Measurements from ENCODE around the gene MOGAT2.

MOGAT2 gene

DNA sequence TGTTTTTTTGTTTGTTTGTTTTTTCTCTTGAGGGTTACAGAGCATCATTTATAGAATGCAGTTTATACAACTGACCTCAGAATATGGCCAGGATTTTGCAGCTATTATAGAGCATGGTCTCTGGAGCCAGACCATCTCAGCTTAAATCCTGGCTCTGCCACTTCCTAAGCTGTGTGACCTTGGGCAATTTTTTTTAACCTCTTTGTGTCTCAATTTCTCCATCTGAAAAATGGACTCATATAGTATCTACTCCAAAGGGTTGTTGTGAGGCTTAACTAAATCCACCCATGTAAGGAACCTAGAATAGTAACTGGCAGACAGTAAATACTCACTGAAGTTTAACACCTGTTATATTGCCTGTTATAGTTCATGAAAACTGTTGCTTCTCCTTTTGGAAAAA, 42.6 kb downstream of the MOGAT2 start:
- DNase-seq: no peak

DNA sequence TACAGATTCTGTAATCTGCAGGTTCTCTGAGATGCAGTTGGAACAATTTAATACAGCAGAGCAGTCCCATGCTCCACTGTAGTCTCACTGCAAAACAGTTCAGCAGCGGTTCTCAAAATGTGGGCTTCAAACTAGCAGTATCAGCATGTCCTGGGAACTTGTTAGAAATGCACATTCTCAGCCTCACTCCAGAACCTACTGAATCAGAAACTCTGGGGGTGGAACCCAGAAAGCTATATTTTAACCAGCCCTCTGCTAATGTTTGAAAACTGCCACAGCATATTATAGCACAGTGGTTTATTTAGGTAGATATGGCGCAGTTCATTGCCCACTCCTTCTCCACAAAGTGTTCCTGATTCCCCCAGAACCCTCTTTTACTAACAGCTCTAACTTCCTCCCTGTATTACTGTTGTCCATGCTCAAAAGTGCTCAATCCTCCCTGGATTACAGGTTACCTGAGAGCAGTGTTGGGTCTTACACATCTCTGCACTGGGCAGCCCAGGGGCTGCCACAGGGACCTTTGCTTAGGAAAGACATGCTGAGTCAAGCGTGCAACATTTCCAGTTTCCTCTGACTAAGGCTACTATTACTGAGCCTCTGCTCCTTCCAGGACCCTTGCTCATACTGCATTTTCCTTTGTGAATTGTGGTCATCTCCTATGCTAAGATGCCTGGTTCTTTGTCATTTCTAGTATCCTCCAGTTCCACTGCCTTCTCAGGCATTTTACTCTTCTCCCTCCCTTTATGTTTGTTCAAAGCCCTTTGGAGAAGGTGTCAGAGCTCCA, 43.3 kb downstream of the MOGAT2 start:
- DNase-seq: no peak

DNA sequence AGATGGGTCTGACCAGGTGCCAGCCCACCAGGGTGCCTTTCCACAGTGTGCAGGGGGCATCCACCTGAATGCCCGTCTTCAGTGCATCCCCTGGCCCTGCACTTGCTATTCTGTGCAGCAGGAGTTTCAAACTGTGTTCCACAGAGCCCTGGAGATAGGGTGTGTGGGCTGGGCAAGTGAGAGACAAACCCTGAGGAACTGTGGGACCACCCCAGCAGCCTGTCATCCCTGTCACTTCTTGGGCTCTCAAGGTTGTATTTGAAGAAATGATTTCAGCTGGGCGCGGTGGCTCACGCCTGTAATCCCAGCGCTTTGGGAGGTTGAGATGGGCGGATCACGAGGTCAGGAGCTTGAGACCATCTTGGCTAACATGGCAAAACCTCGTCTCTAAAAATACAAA, 44.5 kb downstream of the MOGAT2 start:
- DNase-seq: no peak

DNA sequence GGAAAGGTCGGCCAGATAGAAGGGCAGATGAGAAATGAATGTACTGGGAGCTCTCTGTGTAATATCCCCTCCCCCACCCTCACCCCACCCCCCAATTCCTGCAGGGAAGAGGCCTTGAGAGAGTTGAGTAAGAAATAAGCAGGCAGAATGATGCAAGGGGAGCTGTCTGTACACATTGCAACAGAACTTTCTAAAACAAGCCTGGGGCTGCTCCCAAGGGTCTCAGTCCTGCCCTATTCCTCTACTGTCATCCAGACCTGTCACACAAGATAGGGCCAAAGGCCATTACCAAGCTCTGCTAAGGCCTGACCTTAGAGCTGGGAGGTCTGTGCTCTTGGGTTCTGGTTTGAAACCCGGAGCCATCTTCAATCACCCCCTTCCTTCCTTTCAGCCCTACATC, 45.2 kb downstream of the MOGAT2 start:
- no peak for DNase-seq

DNA sequence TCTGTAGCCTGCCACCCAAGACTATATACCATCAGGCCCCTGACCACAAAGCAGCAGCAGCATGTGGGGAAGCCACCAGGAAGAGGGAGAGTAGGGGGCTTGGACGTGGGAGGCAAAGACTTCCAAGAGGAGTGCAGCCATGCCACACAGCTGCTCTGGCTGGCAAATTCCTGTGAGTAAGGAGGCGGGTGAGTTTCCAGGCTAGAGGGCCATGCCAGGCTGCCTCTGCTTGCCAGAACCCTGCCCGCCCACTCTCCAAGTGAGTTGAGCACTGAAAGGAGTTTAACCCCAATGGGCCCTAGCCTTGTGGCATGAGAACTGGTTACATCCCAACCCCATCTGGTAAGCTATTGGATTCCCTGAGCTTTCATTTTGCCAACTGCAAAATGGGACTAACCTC, 46.2 kb downstream of the MOGAT2 start:
- DNase-seq: no peak

DNA sequence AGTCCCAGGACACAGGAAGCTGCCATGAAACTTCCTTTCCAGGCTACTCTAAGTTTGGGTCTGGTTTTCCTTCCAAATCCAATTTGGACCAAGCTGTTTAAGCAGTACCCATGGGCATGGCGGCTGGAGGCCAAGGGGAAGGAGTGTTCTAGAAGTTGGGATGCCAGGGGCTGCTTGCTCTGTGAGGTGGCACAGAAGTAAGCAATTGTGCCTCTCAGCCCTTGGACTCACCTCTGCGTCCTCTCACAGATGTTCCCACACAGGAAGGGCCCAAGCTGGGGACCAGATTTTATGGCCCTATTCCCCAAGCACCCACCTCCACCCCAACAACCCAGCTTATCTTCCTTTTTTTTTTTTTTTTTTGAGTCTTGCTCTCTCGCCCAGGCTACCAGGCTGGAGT, 47.5 kb downstream of the MOGAT2 start:
- DNase-seq: no peak

DNA sequence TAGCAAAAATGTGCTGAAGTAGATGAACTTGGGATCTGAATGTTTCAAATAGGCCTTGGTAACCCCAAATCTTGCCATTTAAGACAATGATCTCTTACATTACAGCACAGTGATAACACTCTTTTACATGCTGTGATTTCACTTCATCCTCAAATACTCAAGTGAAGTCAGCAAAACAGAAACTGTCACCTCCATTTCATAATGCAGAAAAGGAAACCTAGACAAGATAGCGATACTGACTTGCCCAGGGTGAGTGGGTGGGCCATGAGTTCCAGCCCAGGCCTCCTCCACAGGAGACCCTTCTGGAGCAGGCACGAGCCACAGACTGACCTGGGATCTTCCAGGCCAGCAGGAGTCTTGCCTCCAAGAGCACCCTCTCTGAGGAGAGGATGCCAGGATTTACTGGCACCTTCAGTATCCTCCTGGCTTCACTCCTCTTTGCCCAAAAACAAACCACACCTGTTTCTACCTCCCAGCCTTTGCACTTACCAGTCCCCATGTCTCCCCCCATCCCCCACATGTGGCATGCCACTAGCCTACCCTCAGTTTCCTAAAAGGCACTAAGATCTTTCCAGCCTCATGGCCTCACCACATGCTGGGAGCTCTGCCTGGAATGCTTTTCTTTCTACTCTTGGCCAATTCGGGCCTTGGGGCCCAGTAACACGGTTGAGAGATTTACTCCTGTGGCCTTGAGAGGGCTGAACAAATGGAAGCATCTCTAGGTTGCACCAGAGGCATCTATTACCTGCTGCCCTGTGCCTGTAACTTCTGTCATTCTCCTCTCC, 49.0 kb downstream of the MOGAT2 start:
- no peak for DNase-seq

DNA sequence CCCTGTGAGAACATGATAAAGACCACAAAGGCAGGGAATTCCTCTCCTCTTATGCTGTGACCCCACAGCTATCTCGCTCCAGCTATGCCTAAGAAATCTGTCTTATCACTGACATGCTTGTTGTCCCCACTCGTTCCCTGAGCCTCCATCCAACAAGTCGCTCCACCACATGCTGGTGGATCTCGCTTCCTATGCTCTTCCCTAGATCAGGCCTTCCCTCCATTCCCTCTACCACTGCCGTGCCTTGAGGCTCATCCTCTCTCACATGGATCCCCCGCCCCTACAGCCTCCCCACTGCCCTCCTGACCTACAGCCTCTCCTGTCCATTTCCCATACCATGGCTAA, 49.6 kb downstream of the MOGAT2 start:
- no peak for DNase-seq

DNA sequence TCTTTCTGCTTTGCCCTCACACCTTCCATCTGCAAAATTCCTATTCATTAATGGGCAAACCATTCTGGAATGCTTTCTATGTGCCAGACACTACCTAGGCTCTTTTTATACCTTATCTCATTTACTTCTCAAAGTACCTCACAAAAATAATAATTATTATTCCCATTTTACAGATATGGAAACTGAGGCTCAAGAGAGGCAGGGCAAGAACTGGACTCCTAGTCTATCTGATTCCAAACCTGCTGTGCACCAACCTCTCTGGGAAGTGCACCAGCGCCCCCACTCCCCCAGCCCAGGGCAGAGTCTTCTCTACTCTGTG, 50.1 kb downstream of the MOGAT2 start:
- no peak for DNase-seq

DNA sequence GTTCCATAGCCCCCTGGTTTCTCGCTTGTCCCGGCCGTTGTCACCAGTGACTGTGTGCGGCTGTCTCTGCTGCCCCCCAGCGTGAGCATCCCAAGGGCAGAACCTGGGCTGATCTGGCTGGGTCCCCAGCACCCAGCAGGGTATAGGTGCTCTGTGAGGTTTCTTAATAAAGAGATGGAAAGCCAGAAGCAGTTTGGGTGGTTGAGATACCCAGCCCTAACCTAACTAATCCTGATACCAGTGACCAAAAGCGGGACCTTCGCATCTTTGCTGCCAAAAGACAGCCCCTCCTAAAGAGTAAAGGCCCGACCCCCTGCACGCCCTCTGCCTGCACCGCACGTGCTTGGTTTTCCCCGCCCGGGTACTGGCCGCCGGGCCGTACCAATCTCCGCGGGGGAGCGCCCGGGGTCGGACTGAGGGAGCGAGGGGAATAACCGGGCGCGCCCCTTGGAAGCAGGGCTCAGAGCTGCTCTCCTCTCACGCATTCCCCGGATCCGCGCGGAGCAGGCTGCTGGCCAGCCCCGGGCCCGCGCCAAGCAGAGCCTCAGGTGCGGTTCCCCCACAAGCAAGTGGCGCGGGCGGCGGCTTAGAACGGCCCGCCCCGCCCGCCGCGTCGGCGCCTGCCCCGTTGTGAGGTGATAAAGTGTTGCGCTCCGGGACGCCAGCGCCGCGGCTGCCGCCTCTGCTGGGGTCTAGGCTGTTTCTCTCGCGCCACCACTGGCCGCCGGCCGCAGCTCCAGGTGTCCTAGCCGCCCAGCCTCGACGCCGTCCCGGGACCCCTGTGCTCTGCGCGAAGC, 50.7 kb downstream of the MOGAT2 start, which contains the start of gene DGAT2:
Gene DGAT2, plus strand, starts transcription at position 667 of the 797 bp plus-strand sequence. CDS start 214 bp downstream, outside the sequence.
- DNase-seq: peak; percentile 97

DNA sequence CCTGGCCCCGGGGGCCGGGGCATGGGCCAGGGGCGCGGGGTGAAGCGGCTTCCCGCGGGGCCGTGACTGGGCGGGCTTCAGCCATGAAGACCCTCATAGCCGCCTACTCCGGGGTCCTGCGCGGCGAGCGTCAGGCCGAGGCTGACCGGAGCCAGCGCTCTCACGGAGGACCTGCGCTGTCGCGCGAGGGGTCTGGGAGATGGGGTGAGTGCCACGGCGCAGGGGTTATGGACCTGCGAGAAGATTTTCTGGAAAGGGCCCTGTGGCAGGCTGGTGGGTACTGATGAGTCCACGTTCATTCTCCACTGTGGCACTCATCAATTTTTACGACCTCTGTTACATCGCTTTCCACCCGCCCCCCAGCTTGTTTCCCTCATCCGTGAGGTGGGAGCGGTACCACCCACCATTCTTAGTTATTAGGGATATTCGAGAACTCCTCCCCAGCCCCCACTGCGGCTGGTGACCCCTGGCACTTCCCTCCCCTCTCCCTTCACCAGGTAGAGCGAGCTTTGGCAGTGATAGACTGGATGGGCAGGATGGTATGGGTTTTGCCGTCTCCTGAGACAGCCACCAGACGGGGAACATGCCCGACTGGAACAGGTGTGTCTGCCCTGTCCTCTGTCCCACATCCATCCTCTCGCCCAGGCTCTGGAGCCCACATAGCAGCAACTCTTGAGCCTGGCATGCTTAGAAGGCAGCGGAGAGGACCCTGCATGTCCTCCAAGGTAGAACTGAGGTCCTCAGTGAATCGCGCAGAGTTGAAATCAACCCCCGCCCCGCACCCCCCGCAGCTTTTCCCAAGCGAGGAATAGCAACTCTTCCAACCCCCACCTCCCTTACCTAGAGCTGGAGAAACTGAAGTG, 51.5 kb downstream of the MOGAT2 start:
- DNase-seq: peak; percentile 77

DNA sequence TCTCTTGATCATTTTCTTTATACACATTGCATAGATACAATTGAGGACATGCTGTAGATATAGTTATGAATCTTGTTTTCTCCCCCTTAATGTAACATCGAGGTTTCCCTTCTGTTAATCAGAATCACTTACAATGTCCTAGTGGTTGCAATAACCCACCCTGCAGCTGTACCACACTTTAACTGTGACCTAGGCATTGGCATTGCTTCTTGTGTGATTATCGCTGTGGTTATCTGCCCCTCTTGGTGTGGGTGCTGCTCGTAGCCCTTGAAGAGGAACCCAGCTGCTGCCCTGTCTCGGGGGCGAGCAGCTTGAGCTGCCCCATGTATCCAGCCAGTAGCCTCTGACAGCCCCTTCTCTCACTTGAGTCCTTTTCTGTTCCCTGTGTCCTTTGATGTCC, 52.5 kb downstream of the MOGAT2 start:
- DNase-seq: no peak

DNA sequence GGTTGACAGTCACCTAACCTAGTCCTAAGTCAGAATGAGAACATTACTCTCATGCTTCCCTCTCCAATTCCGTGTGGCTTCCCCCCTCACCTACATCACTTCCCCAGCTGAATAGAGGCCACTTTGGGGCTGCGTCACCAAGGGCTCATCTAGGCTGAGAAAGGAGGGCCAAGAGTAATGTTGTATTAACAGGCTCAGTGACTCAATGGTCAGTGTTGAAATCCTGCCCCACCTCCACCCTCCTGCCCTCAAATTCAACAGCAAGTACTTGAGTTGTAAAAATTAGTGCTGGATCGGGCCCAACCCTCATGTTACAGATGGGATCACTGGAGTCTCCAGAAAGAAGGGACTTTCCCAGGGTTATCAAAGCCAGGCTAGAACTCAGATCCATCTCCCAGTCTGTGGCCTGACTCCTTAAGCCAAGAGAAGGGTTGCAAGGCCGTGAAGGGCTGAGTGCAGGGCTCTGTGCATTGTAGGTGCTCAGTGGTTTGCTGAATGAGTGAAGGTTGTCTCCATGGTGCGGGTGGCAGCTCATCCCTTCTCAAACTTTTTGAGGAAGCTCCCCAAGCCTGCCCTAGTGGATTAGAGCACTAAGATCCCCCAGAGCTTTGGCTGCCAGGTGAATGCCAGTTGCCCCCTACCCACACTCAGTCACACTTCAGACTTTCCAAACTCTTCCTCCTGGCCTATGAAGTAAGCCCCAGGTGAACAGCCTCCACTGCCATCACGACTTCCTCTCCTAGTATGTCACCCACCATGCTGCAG, 54.2 kb downstream of the MOGAT2 start:
- no peak for DNase-seq

DNA sequence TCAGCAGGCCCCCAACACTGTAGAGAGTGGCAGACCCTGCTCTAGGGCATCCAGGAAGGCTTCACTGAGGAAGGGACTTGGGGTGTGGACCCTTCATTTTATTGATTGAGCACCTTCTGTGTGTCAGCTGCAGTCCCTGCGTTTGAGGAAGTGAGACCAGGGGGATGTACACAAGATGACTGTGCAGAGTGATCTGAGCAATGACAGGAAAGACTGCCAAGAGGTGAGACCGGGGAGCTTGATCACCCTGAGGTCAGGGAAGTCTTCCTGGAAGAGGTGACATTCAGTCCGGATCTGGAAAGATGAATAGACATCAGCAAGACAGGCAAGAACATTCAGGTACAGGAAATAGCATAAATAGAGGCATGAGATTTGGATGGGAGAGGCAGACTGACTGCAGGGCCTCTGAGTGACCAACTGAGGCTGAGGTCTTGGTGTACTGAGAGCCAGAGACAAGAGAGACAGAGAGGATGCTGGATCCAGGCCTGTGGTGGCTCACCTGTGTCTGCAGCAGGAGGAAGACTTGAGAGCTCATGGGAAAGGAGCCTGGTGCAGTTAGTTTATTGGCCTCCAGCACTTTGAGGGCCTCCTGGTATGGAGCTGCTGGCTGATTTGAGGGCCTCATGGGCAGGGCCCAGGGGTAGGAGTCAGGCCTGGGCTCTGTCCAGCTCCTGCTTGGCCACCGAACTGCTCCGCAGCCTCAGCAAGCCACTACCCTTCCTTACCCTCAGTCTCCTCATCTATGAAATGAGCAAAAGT, 56.1 kb downstream of the MOGAT2 start:
- DNase-seq: no peak

DNA sequence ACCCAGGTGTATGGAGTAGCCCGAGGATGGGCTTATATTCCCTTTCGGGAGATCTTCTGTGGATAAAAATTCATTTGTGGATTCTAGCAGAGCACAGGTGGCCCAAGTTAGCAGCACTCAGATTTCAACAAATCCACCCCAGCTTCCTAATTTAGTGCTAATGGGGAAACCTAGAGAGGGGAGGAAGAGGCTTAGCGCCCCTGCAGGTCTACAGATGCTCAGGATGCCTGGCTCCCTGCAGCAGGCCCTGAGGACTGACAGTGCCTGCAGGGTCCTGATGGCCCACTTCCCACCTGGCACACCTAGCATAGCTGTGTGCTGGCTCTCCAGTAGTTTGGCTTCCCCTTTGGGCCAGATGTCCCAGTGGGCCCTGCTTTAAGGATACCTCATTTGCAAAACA, 57.4 kb downstream of the MOGAT2 start:
- DNase-seq: no peak

DNA sequence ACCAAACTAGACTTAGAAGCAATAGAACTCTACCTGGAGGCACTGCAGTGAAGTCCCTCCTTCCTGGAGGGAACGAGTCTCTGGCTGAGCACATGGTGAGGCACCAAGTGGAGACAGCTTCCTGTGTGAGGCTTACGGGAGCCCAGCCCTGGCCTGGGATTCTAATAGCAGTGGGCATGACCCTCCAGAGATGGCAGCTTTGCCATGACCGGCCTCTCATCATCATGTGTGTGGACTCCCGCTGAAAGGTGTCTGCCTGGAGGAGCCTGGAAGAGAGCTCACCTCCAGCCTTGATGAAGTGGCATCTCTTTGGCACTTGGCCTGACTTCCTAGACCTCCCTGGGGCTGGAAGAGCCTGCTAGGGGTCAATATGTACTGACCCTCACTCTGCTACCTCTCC, 58.9 kb downstream of the MOGAT2 start:
- DNase-seq: no peak

DNA sequence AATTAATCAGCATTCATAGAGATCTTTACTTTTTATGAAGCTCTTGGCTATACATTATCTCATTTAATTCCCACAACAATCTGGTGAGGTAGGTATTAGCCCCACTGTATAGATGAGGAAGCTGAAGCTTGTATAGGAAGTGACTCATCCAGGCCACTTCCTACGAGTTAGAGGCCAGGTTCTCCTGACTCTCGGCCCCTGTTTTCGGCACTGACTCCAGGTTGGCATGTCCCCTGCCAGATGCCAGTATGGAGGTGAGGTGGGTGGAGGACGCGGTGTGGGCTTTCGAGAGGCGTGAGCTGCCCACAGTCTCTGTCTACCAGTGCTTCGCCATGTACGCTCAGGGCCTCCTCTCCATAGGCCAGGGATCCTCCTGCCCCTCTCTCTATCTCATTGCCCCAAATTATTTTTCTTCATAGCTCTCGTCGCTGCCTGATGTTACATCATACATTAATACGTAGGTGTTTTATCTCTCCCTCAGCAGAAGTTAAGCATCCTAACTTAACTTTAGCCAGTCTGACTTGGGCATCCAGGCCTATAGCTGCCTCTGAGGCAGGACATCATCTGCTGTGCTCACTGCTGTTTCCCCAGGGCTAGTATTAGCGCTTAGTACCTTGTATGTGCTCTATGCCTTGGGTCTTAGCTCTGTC, 59.9 kb downstream of the MOGAT2 start:
- DNase-seq: no peak

DNA sequence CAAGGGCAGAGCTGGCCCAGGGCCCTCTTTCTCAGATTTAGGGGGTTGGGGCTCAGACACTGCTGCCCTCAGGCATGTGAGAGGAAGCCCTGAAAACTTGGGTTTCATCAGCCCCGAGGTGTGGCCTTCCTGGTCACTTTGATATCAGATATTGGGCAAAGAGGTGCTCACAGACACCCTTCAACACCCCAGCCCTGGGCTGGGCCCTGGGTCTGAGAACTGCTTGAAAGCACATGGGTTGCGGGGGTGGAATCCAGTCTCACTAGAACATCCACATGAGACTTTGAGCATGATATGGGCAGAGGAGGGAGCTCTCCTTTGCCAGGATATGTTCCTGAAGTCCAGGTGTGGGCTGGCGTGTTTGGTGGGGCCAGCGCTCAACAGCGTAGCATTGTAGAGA, 61.3 kb downstream of the MOGAT2 start:
- DNase-seq: no peak

DNA sequence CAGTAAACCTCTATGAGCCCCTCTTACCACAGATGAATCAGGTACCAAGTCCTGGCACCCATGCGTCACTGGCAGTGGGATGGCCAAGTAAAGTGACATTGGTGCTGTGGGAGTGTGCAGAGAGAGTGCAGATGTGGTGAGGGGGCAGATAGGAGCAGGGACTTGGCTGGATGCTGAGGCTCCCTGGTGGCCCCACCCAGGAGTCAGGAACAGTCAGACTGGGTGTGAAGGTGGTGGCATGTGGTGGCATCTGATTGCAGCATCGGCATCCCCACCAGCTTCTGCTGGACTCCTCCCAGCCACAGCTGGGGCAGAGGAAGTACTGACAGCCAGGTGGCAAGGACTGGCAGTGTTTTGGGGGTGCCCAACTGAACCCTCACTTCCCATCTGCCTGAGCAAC, 62.3 kb downstream of the MOGAT2 start:
- no peak for DNase-seq

DNA sequence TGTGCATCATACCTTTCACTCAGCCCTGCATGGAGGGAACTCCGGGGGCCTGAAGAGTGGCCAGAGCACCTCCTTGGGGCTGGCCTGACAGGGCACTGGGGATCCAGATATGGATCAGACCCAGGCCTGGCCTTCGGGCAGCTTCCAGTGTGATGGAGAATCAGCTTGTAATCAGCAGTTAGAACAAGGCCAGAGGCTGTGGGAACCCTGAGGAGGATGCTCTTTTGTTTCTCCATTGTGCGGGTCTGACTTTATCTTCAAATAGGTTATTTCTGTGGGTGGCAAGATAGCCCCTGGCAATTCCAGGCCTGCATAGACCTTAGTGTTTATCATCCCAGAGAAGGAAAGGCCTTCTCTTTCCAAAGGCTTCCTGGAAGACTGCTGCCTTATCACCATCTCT, 63.2 kb downstream of the MOGAT2 start:
- no peak for DNase-seq

DNA sequence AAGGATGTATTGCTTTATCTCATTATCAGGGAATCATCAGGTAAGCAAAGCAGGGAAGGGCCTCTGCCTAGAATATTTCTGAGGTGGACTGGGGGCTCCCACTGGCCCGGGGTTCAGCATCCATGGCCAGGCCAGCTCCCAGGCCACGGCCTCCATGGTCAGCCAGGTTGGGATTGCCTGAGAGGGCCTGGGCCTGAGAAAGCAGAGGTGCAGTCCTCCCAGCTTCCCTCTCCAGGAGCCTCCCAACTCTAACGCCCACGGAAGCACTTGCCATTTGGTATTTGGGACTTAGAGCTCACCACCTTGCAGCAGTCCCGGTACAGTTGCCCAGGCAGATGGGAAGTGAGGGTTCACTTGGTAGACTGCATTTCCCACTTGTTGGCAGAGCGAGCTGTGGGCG, 63.7 kb downstream of the MOGAT2 start:
- DNase-seq: no peak
